ENCODE measurements around the gene BAG5.

Gene BAG5

DNA sequence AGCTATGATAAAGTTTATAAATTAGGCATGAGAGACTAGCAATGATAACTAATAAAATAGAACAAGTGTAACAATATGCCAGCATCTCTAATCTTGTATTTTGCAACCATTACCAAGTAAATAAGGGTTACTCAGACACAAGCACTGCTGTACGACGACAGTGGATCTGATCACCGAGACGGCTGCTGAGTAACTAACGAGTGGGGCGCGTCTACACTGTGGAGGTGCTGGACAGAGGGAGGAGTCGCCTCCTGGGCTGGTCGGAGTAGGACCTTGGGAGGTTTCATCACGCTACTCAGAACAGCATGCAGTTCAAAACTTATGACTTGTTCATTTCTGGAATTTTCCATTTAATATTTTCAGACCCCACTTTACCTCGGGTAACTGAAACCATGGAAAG lies 18.7 kb upstream of the BAG5 start:
- H3K4me1 ChIP-seq (ENCODE audit: low read depth, poor library complexity, severe bottlenecking): no peaks in the 10 kb centered on the region
- H3K27ac ChIP-seq: no peak overlapping the region
- H3K79me2 ChIP-seq (ENCODE audit: insufficient read depth, low read depth): no peaks in the 10 kb centered on the region
- H3K9ac ChIP-seq: no peak overlapping the region
- no peaks in the 10 kb centered on the region for H3K27me3 ChIP-seq (ENCODE audit: insufficient read depth, low read depth)
- H3K36me3 ChIP-seq (ENCODE audit: insufficient read depth): no peaks in the 10 kb centered on the region
- H2AFZ ChIP-seq (ENCODE audit: low read depth): no peak overlapping the region
- H3K4me2 ChIP-seq: no peak overlapping the region
- TF ChIP-seq, protein P1, sequence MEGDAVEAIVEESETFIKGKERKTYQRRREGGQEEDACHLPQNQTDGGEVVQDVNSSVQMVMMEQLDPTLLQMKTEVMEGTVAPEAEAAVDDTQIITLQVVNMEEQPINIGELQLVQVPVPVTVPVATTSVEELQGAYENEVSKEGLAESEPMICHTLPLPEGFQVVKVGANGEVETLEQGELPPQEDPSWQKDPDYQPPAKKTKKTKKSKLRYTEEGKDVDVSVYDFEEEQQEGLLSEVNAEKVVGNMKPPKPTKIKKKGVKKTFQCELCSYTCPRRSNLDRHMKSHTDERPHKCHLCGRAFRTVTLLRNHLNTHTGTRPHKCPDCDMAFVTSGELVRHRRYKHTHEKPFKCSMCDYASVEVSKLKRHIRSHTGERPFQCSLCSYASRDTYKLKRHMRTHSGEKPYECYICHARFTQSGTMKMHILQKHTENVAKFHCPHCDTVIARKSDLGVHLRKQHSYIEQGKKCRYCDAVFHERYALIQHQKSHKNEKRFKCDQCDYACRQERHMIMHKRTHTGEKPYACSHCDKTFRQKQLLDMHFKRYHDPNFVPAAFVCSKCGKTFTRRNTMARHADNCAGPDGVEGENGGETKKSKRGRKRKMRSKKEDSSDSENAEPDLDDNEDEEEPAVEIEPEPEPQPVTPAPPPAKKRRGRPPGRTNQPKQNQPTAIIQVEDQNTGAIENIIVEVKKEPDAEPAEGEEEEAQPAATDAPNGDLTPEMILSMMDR (conservative IDR thresholded peaks at IDR 0.05; ENCODE audit: low read depth, low read length): no peak
- H3K4me3 ChIP-seq (IDR thresholded peaks at IDR 0.05; ENCODE audit: insufficient read depth, low read depth, low read length): no peak overlapping the region
- H4K20me1 ChIP-seq (ENCODE audit: insufficient read depth): no peaks in the 10 kb centered on the region

DNA sequence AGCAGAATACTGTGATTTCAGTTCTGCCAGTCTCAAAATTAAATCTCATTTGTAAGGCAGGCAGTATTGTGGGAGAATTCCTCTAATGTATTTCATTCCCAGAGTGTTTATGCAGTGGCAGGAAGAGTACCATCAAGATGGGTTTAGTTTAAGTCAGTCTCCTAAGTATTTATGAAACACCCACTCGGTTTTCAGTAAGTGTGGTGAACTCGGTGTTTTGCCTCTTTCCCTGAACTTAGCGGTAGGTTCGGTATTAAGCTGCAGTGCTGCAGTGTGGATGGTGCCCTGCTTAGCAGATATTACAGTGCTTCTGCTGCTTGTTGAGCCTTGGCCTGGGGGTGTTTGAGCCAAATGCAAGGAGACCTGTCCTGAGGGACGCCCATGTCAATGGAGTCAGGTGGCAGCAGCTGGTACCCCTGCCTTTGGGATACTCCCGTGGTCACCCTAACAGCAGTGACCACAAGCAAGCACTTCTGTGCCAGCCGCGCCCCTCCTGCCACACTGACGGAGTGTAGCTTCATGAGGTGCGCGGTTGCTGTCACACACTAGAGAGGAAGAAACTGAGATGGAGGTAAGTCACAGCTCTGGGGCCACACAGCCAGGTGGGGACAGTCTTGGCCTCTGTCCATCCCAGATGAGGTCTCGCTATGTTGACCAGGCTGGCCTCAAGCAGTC lies 16.1 kb upstream of the BAG5 start:
- H2AFZ ChIP-seq (ENCODE audit: low read depth): no peak overlapping the region
- no peaks in the 10 kb centered on the region for H4K20me1 ChIP-seq (ENCODE audit: insufficient read depth)
- no peaks in the 10 kb centered on the region for H3K79me2 ChIP-seq (ENCODE audit: insufficient read depth, low read depth)
- H3K4me3 ChIP-seq (IDR thresholded peaks at IDR 0.05; ENCODE audit: insufficient read depth, low read depth, low read length): no peak overlapping the region
- H3K36me3 ChIP-seq (ENCODE audit: insufficient read depth): no peaks in the 10 kb centered on the region
- TF ChIP-seq, protein P1 (conservative IDR thresholded peaks at IDR 0.05; ENCODE audit: low read depth, low read length): no peak
- no peak overlapping the region for H3K27ac ChIP-seq
- H3K4me1 ChIP-seq (ENCODE audit: low read depth, poor library complexity, severe bottlenecking): no peaks in the 10 kb centered on the region
- no peak overlapping the region for H3K4me2 ChIP-seq
- H3K9ac ChIP-seq: no peak overlapping the region
- no peaks in the 10 kb centered on the region for H3K27me3 ChIP-seq (ENCODE audit: insufficient read depth, low read depth)

DNA sequence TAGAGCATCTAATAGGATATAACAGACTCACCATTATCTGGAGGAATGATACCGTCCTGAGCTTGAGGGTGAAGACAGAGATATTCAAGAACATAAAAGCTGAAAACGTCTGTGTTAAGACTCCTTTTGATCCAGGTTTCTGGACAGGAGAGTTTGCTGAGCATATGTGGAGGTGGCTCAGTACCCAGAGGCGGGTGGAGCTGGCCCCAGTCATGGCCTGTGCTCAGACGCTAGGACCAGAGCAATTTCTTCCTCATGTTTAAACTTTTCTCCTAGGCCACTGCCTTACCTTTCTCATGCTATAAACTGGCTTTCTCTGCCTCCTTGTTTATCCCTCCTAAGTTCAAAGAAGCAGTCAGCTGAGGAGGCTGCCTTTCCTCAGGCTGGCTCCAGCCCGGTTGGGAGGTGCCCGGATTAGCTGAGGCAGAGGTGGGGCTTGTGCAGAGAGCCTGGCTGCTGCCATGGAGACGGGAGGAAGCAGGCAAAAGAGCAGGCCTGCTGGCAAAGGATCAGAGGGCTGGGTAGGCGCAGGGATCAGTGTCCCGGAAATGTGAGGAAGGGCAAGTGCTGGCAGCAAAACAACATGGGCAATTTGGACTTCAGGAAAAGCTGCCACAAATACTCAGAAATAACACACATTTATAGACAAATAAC lies 14.0 kb upstream of the BAG5 start:
- Histone ChIP-seq H3K79me2 (ENCODE audit: insufficient read depth, low read depth) (no peaks in the 10 kb centered on the region), H3K4me2 (no peak overlapping the region), H3K4me3 (IDR thresholded peaks at IDR 0.05; ENCODE audit: insufficient read depth, low read depth, low read length) (no peak overlapping the region), H2AFZ (ENCODE audit: low read depth) (no peak overlapping the region), H3K9ac (no peak overlapping the region), H3K27me3 (ENCODE audit: insufficient read depth, low read depth) (no peaks in the 10 kb centered on the region), H3K27ac (no peak overlapping the region), H3K36me3 (ENCODE audit: insufficient read depth) (no peaks in the 10 kb centered on the region), H3K4me1 (ENCODE audit: low read depth, poor library complexity, severe bottlenecking) (no peaks in the 10 kb centered on the region), H4K20me1 (ENCODE audit: insufficient read depth) (no peaks in the 10 kb centered on the region)
- TF ChIP-seq, protein P1 (conservative IDR thresholded peaks at IDR 0.05; ENCODE audit: low read depth, low read length): no peak

DNA sequence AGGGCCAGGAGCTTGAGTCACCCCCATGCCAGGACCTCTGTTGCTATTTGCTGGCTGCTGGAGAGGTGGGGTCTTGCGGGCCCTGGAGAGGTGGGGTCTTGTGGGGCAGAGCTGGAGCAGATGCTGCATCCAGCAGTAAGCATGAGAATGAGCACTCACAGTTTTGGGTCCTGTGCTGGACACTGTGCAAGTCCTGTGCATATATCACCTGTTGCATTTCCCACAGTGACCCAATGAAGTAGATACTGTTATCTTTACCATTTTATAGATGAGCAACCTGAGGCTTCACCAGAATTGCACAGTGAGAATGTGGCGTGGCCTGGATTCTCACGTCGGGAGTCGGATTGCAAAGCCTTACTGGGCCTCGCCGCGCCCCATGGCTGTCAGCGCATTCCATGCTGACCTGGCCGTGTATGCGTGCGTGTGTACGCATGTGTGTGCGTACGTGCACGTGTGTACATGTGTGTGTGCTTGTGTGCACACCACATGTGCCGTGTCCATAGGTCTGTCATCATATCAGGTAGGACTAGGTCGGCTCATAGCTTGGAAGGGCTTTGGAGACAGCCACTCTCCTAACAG lies 12.3 kb upstream of the BAG5 start:
- Histone ChIP-seq H3K36me3 (ENCODE audit: insufficient read depth) (no peaks in the 10 kb centered on the region), H2AFZ (ENCODE audit: low read depth) (no peak overlapping the region), H4K20me1 (ENCODE audit: insufficient read depth) (no peaks in the 10 kb centered on the region), H3K27me3 (ENCODE audit: insufficient read depth, low read depth) (no peaks in the 10 kb centered on the region), H3K4me1 (ENCODE audit: low read depth, poor library complexity, severe bottlenecking) (no peaks in the 10 kb centered on the region), H3K9ac (no peak overlapping the region), H3K4me3 (IDR thresholded peaks at IDR 0.05; ENCODE audit: insufficient read depth, low read depth, low read length) (no peak overlapping the region), H3K4me2 (no peak overlapping the region), H3K79me2 (ENCODE audit: insufficient read depth, low read depth) (no peaks in the 10 kb centered on the region), H3K27ac (no peak overlapping the region)
- TF ChIP-seq, protein P1 (conservative IDR thresholded peaks at IDR 0.05; ENCODE audit: low read depth, low read length): no peak

Data from KMS-11 (cell line).